Neural cell (in vitro differentiated cells): ENCODE measurements around the gene CGGBP1. TPM values are rescaled to one million over a fixed set of nuclear protein-coding genes. Genes with fewer than 3 reads are reported as not detected.

Experiments used
- H2AFZ ChIP-seq: fragments of 200-600, 300-800 bp; sonication (generic), shearing (Covaris generic); 2 replicates; pipeline ENCODE4 v1.6.0; 2014; ENCODE audit warnings: low read depth, mild to moderate bottlenecking, antibody characterized with exemption, low read length, moderate library complexity
- H3F3A ChIP-seq: fragments of 200-600 bp; shearing (Covaris generic); 2 replicates; pipeline ENCODE4 v1.6.1; 2016; ENCODE audit warnings: mild to moderate bottlenecking, moderate library complexity, mixed read lengths, antibody characterized with exemption, low read length; ENCODE audit not compliant: insufficient read depth, poor library complexity, severe bottlenecking
- H3K27ac ChIP-seq: fragments of 200-600, 300-800 bp; sonication (generic), shearing (Covaris generic); 2 replicates; pipeline ENCODE4 v1.5.1; 2014; ENCODE audit warnings: mild to moderate bottlenecking, low read length, moderate library complexity
- H3K27me3 ChIP-seq: fragments of 300-800, 200-600 bp; sonication (generic), shearing (Covaris generic); 2 replicates; pipeline ENCODE4 v1.6.0; 2014; ENCODE audit warnings: mild to moderate bottlenecking, low read depth, low read length, moderate library complexity; ENCODE audit not compliant: insufficient read depth
- H3K36me3 ChIP-seq: fragments of 300-800, 200-600 bp; sonication (generic), shearing (Covaris generic); 2 replicates; pipeline ENCODE4 v1.5.1; 2014; ENCODE audit warnings: mild to moderate bottlenecking, antibody characterized with exemption, low read length, moderate library complexity; ENCODE audit not compliant: insufficient read depth
- H3K4me2 ChIP-seq: fragments of 300-800, 200-600 bp; sonication (generic), shearing (Covaris generic); 2 replicates; pipeline ENCODE4 v1.6.0; 2014; ENCODE audit warnings: mild to moderate bottlenecking, low read length
- H3K4me3 ChIP-seq: fragments of 300-800, 200-600 bp; sonication (generic), shearing (Covaris generic); 2 replicates; pipeline ENCODE4 v1.5.1; 2014; ENCODE audit warnings: mild to moderate bottlenecking, low read length, moderate library complexity
- H3K79me2 ChIP-seq: fragments of 200-600 bp; shearing (Covaris generic); replicated peaks from 2 replicates; pipeline ENCODE4 v1.6.0; 2014; ENCODE audit warnings: mild to moderate bottlenecking, low read length, moderate library complexity; ENCODE audit not compliant: insufficient read depth
- H3K9ac ChIP-seq: fragments of 300-800, 200-600 bp; sonication (generic), shearing (Covaris generic); 2 replicates; pipeline ENCODE4 v1.6.1; 2016; ENCODE audit warnings: mild to moderate bottlenecking, low read length, mixed read lengths
- H3K9me2 ChIP-seq: fragments of 200-600 bp; shearing (Covaris generic); 2 replicates; pipeline ENCODE4 v1.6.1; 2016; ENCODE audit warnings: mild to moderate bottlenecking, low read length, mixed read lengths; ENCODE audit not compliant: insufficient read depth
- H3K9me3 ChIP-seq: fragments of 200-600, 300-800 bp; sonication (generic), shearing (Covaris generic); 2 replicates; pipeline ENCODE4 v1.6.1; 2016; ENCODE audit warnings: mild to moderate bottlenecking, mixed run types, low read length, moderate library complexity, mixed read lengths
- H4K20me1 ChIP-seq: fragments of 200-600 bp; shearing (Covaris generic); 2 replicates; pipeline ENCODE4 v1.6.1; 2016; ENCODE audit warnings: mild to moderate bottlenecking, mixed run types; ENCODE audit not compliant: insufficient read depth
- EP300 ChIP-seq: fragments of 450-650 bp; conservative IDR thresholded peaks from 2 replicates; pipeline ENCODE4 v1.6.1; 2014; ENCODE audit warnings: antibody characterized with exemption, mild to moderate bottlenecking, moderate library complexity; ENCODE audit not compliant: poor library complexity, severe bottlenecking
- EZH2 ChIP-seq: fragments of 200-600, 300-800 bp; shearing (Covaris generic), sonication (generic); IDR thresholded peaks from 2 replicates; pipeline ENCODE4 v1.6.1; 2014; ENCODE audit warnings: antibody characterized with exemption, low read length, borderline replicate concordance, mild to moderate bottlenecking; ENCODE audit not compliant: insufficient read depth, poor library complexity, severe bottlenecking
- MXI1 ChIP-seq: fragments of 450-650 bp; conservative IDR thresholded peaks from 2 replicates; pipeline ENCODE4 v1.6.1; 2014; ENCODE audit warnings: antibody characterized with exemption, mild to moderate bottlenecking; ENCODE audit not compliant: poor library complexity, severe bottlenecking
- POLR2AphosphoS5 ChIP-seq: IDR thresholded peaks from 2 replicates; pipeline ENCODE4 v1.6.1; 2012
- RAD21 ChIP-seq: fragments of 450-650 bp; conservative IDR thresholded peaks from 2 replicates; pipeline ENCODE4 v1.6.1; 2014; ENCODE audit warnings: antibody characterized with exemption, mild to moderate bottlenecking, moderate library complexity
- SMC3 ChIP-seq: fragments of 450-650 bp; conservative IDR thresholded peaks from 2 replicates; pipeline ENCODE4 v1.6.1; 2014; ENCODE audit warnings: antibody characterized with exemption, mild to moderate bottlenecking, moderate library complexity; ENCODE audit not compliant: poor library complexity
- TAF1 ChIP-seq: IDR thresholded peaks from 2 replicates; pipeline ENCODE4 v1.6.1; 2012; ENCODE audit warnings: low read depth
- polyA plus RNA-seq: library from polyadenylated mRNA; depleted of rRNA; stranded (reverse); fragments of >200 nt; gene quantifications from 2 replicates; pipeline ENCODE4 v1.2.3, GENCODE V29; 2014
- TF ChIP-seq, protein P1 (sequence below): fragments of 450-650 bp; IDR thresholded peaks from 2 replicates; pipeline ENCODE4 v1.5.1; 2014; ENCODE audit warnings: antibody characterized with exemption, mild to moderate bottlenecking, moderate library complexity; ENCODE audit not compliant: poor library complexity, severe bottlenecking
- TF ChIP-seq, protein P2 (sequence below): IDR thresholded peaks from 2 replicates; pipeline ENCODE4 v1.6.1; 2012; ENCODE audit warnings: borderline replicate concordance

The CGGBP1 gene
- polyA plus RNA-seq, 1 donor from 2014 or later, result 139 TPM

DNA sequence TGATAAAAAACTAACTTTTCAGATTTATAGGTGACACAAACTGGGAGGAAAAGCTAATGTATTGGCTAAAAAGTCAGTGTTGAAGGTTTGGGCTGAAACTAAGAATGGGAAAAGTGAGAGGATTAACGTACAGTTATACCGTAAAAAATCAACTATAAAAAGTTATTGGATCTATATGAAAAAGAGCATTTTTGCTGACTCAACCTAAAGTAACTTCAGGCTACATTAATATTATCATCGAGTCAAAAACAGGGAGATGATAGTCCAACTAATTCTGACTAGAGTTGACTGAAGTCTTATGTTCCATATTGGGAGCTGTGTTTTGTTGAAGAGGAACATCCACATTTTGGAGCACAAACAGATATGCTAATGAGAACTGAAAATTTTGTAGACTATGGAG lies 20.1 kb upstream of the CGGBP1 start:
- Histone ChIP-seq H3K9me3 (no peaks in the 10 kb centered on the region), H2AFZ (no peak overlapping the region), H4K20me1 (no peaks in the 10 kb centered on the region), H3K4me3 (no peak overlapping the region), H3K9me2 (no peaks in the 10 kb centered on the region), H3K9ac (no peak overlapping the region), H3K36me3 (no peaks in the 10 kb centered on the region), H3F3A (no peaks in the 10 kb centered on the region), H3K27me3 (no peaks in the 10 kb centered on the region), H3K4me2 (no peak overlapping the region), H3K27ac (no peak overlapping the region), H3K79me2 (peaks cover 41% of the 10 kb centered on the region)
- TF ChIP-seq MXI1 (no peak), SMC3 (no peak), EZH2 (no peak), EP300 (no peak), TAF1 (no peak), POLR2AphosphoS5 (no peak), RAD21 (no peak)
- TF ChIP-seq, protein P1, sequence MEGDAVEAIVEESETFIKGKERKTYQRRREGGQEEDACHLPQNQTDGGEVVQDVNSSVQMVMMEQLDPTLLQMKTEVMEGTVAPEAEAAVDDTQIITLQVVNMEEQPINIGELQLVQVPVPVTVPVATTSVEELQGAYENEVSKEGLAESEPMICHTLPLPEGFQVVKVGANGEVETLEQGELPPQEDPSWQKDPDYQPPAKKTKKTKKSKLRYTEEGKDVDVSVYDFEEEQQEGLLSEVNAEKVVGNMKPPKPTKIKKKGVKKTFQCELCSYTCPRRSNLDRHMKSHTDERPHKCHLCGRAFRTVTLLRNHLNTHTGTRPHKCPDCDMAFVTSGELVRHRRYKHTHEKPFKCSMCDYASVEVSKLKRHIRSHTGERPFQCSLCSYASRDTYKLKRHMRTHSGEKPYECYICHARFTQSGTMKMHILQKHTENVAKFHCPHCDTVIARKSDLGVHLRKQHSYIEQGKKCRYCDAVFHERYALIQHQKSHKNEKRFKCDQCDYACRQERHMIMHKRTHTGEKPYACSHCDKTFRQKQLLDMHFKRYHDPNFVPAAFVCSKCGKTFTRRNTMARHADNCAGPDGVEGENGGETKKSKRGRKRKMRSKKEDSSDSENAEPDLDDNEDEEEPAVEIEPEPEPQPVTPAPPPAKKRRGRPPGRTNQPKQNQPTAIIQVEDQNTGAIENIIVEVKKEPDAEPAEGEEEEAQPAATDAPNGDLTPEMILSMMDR, result no peak
- TF ChIP-seq, protein P2, sequence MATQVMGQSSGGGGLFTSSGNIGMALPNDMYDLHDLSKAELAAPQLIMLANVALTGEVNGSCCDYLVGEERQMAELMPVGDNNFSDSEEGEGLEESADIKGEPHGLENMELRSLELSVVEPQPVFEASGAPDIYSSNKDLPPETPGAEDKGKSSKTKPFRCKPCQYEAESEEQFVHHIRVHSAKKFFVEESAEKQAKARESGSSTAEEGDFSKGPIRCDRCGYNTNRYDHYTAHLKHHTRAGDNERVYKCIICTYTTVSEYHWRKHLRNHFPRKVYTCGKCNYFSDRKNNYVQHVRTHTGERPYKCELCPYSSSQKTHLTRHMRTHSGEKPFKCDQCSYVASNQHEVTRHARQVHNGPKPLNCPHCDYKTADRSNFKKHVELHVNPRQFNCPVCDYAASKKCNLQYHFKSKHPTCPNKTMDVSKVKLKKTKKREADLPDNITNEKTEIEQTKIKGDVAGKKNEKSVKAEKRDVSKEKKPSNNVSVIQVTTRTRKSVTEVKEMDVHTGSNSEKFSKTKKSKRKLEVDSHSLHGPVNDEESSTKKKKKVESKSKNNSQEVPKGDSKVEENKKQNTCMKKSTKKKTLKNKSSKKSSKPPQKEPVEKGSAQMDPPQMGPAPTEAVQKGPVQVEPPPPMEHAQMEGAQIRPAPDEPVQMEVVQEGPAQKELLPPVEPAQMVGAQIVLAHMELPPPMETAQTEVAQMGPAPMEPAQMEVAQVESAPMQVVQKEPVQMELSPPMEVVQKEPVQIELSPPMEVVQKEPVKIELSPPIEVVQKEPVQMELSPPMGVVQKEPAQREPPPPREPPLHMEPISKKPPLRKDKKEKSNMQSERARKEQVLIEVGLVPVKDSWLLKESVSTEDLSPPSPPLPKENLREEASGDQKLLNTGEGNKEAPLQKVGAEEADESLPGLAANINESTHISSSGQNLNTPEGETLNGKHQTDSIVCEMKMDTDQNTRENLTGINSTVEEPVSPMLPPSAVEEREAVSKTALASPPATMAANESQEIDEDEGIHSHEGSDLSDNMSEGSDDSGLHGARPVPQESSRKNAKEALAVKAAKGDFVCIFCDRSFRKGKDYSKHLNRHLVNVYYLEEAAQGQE, result no peak

GRCh38 chr3:88076712-88077111 lies 17.9 kb upstream of the CGGBP1 start:
- no peak overlapping the region for H3K9ac ChIP-seq
- no peaks in the 10 kb centered on the region for H4K20me1 ChIP-seq
- H3K27me3 ChIP-seq, result no peaks in the 10 kb centered on the region
- H3K36me3 ChIP-seq, result no peaks in the 10 kb centered on the region
- H3K4me3 ChIP-seq, result no peak overlapping the region
- no peak overlapping the region for H2AFZ ChIP-seq
- no peaks in the 10 kb centered on the region for H3F3A ChIP-seq
- no peaks in the 10 kb centered on the region for H3K9me3 ChIP-seq
- H3K4me2 ChIP-seq, result no peak overlapping the region
- TF ChIP-seq, protein P1, result no peak
- TF ChIP-seq TAF1, result no peak
- TF ChIP-seq MXI1, result no peak
- no peak for TF ChIP-seq POLR2AphosphoS5
- TF ChIP-seq EP300, result no peak
- TF ChIP-seq, protein P2, result no peak
- H3K9me2 ChIP-seq, result no peaks in the 10 kb centered on the region
- no peak overlapping the region for H3K27ac ChIP-seq
- H3K79me2 ChIP-seq, result peaks cover 49% of the 10 kb centered on the region
